ENCODE data around the gene KIF4B. TPM values are rescaled to one million over a fixed set of nuclear protein-coding genes. Genes with fewer than 3 reads are reported as not detected.
"Not testable (repeated sequence)": the region's sequence is repeated elsewhere in the genome, so short reads cannot be mapped to it uniquely, and the experiment has no call there.

KIF4B gene
- under 1 TPM; 0.13 to 0.42 (median 0.24) TPM for polyA plus RNA-seq (ENCODE audit: insufficient read depth in 1 of 5, insufficient read length in 5 of 5, low replicate concordance in 1 of 5)
- long read RNA-seq, donor 1, full-length matches to known transcripts: 1 of 1 reads
- long read RNA-seq, donor 1, partial matches to known transcripts: 0 of 1 reads
- long read RNA-seq, donor 1, other reads (novel, unspliced or antisense): 0 of 1 reads
- long read RNA-seq, donor 2: 0 reads
- long read RNA-seq, donor 3: 0 reads
- long read RNA-seq, donor 4: 0 reads
- long read RNA-seq, donor 5: 0 reads
- long read RNA-seq, donor 6, full-length matches to known transcripts: 1 of 1 reads
- long read RNA-seq, donor 6, partial matches to known transcripts: 0 of 1 reads
- long read RNA-seq, donor 6, other reads (novel, unspliced or antisense): 0 of 1 reads
- long read RNA-seq, donor 7: 0 reads
- long read RNA-seq, donor 8: 0 reads

DNA sequence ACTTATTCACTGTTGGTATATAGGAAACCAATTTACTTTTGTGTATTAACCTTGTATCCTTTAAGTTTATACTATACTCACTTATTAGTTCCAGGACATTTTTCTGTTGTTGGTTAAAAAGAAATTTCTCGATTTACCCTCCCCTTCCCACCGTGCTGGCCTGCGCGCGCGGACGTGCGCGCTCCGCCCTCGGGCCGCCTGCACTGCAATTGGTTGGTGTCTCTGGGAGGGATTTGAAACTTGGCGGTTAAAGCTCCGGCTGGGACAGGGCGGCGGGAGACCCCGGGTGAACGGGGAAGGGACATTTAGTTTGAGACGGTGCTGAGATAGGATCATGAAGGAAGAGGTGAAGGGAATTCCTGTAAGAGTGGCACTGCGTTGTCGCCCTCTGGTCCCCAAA lies at the start of gene KIF4B:
KIF4B (plus strand) TSS at position 230 of the 400 bp plus-strand sequence; CDS start at position 335, 105 bp downstream.
- DNase-seq: no peak

- no peak for DNase-seq
Observed at GRCh38 chr5:154966081-154966841, 47.3 kb upstream of the KIF4B start.

DNA sequence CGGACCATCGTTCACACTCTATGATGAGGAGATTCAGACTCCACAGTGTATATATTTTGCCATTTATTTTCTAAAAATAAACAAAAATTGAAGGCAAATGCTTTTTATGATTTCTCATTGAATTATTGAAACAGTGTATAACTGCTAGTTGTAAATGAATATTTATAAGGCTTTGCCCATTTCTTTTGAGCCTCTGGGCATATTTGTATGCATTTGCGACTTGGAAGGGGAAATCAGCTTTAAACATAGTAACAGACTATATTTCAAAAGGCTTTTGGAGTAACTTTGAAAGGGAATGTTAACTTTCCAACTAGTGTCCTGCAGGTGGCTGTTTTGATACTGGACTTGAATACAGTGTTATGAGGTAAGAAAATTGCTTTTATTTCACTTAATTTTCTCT lies 46.7 kb upstream of the KIF4B start:
- no peak for DNase-seq

DNA sequence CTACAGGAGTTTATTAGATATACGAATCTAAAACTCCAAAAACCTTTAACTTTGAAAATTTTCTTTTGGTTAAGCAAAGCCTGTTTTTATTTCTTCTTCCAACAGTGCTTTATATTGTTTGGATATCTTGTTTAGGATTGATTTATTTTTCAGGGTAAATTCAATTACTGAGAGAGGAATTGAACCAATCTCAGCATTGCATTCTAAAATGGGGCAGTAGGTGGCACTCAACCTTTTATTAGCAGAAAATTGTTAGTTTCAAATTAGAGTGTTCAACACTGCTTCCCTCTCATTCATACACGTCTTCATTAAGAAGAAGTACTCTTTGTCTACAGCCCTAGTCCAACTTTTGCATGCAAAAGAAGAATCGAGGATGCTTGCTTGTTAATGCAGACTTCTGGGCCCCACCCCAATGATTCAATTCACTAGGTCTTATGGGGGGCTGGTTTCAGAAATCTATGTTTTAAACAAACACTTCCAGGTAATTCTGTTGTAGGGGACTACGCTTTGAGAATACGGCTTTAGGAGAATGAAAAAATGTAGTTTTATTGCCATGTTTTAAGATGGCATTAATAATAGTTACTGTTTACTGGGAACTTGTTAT lies 46.0 kb upstream of the KIF4B start:
- no peak for DNase-seq

DNA sequence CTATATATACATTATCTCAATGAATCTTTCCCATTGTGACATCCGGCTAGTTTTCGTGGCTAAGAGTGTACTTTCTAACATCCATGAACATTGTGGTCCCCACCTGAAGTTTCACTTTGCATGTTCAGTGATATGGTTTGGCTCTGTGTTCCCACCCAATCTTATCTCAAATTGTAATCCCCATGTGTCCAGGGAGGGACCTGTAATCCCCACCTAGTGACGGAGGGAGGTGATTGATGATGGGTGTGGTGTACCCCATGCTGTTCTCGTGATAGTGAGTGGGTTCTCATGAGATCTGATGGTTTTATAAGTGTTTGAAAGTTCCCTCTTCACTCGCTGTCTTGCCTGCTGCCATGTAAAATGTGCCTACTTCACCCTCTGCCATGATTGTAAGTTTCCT lies 44.6 kb upstream of the KIF4B start:
- no peak for DNase-seq

DNA sequence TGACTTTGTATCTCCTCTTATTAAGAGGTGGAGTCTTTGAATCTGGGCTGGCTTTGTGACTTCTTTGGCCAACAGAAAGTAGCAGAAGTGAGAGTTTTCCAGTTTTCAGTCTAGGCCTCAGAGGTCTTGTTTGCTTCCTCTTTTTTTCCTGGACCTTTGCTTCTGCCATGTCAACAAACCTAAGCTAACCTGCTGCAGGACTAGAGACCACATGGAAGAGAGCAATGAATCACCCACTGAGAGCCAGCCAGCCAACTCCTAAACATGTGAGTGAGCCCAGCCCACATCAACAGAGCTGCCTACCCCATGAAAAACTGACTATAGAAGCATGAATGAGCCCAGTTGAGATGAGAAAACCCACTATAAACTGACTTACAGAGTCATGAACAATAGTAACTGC lies 42.8 kb upstream of the KIF4B start:
- no peak for DNase-seq

- DNase-seq: no peak
Observed at GRCh38 chr5:154971501-154971900, 42.1 kb upstream of the KIF4B start.

GRCh38 chr5:154972476-154973080 lies 41.0 kb upstream of the KIF4B start:
- DNase-seq: peak in 1 of 2 donors; percentile 21

DNA sequence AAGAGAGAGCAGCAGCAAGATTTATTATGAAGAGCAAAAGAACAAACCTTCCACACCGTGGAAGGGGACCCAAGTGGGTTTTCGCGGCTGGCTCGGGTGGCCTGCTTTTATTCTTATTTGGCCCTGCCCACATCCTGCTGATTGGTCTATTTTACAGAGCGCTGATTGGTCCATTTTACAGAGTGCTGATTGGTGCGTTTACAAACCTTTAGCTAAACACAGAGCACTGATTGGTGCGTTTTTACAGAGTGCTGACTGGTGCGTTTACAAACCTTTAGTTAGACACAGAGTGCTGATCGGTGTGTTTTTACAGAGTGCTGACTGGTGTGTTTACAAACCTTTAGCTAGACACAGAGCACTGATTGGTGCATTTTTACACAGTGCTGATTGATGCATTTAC lies 37.5 kb upstream of the KIF4B start:
- DNase-seq: not testable (repeated sequence)

- DNase-seq: no peak
Observed at GRCh38 chr5:154977409-154977808, 36.1 kb upstream of the KIF4B start.

DNA sequence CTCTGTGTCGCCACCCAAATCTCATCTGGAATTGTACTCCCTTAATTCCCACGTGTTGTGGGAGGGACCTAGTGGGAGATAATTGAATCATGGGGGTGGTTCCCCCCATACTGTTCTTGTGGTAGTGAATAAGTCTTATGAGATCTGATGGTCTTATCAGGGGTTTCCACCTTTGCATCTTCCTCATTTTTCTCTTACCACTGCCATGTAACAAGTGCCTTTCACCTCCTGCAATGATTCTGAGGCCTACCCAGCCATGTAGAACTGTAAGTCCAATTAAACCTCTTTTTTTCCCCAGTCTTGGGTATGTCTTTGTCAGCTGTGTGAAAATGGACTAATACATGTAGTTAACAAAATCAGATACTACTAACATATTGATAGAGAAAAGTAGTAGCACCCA lies 35.3 kb upstream of the KIF4B start:
- DNase-seq: not testable (repeated sequence)

DNA sequence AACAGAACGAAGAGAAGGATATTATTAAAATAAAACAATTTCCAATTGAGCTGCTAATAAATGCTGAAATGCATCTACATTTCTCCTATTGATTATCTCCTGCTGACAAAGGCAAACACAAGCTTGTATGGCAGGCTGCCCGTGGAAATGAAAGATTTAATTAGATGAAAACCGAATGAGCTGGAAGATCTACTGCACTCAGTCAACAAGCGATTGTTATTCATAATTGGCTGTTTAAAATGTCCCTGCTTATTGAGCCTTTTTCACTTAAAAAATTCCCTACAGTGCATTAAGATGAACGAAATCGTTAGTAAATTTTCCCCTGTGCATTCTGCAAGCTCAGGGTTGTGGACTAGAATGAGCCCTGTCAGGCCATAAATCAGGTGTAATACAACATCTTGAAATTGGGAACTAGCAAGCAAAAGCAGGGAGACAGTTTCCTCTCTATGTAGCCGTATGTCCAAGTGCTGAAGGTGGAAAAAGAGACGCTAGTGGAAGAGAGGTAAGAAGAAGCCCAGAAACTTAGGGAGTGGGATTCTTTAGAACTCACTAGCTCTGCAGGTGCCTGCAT lies 28.5 kb upstream of the KIF4B start:
- no peak for DNase-seq

DNA sequence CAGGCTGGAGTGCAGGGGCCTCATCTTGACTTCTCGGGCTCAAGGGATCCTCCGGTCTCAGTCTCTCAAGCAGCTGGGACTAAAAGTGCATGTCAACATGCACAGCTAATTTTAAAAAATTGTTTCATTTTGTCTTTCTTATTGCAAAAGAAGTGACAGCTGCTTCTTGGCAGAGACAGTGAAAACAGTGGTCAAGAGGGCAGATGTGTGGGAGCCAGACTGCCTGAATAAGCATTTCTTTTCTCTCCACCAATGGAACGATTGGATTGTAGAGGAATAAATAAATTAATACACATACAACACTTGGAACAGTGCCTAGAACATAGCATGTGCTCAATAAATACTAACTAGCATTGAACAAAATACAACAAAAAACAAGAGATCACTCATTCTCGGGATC lies 27.4 kb upstream of the KIF4B start:
- no peak for DNase-seq

DNA sequence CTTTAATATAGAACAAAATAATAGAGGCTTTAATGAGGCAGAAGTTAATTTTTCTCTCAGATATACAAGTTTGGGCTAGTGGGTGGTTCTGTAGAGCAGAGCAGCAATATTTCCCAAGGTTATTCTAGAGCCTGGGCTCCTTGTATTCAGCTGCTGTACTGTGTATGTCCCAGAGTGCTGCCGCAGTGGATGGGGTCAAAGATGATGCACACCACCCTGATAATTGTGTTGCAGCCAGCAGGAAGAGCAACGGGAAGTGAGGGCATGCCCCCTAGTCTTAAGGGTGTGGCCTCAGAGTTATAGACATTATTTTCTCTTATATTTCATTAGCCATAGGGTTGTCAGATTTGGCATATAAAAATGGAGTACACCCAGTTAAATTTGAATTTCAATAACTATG lies 23.9 kb upstream of the KIF4B start:
- no peak for DNase-seq

GRCh38 chr5:154993461-154993860 lies 20.1 kb upstream of the KIF4B start:
- no peak for DNase-seq

GRCh38 chr5:154995679-154996078 lies 17.9 kb upstream of the KIF4B start:
- DNase-seq: no peak

GRCh38 chr5:154997746-154998145 lies 15.8 kb upstream of the KIF4B start:
- DNase-seq: no peak

DNA sequence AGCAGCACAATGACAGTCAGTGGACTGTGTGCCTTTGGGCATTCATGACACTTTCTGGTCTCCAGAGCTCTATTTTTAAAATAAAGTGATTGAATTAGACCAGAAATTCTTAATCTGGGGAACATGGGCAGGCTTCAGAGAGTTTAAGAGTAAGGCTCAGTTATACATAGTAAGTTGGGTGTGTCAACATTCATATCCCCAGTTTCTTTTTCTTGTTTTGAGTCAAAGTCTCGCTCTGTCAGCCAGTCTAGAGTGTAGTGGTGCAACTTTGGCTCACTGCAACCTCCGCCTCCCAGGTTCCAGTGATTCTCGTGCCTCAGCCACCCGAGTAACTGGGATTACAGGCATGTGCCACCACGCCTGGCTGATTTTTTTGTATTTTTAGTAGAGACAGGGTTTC lies 13.7 kb upstream of the KIF4B start:
- no peak for DNase-seq

GRCh38 chr5:155001523-155001922 lies 12.0 kb upstream of the KIF4B start:
- DNase-seq: no peak

DNA sequence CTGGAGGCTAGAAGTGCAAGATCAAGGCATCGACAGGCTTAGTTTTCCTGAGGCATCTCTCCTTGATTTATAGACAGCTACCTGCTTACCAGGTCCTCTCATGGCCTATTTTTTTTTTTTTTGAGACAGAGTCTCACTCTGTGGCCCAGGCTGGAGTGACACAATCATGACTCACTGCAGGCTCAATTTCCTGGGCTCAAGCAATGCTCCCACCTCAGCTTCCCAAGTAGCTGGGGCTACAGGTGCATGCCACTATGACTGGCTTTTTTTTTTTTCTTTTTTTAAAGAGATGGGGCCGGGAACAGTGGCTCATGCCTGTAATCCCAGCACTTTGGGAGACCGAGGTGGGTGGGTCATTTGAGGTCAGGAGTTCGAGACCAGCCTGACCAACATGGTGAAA lies 10.8 kb upstream of the KIF4B start:
- not testable (repeated sequence) for DNase-seq

- DNase-seq: no peak
Observed at GRCh38 chr5:155004138-155004744, 9.3 kb upstream of the KIF4B start.

Data from right lung (tissue), 10 donors.